K562 (cell line): ENCODE data around the gene USP32. TPM values are rescaled to one million over a fixed set of nuclear protein-coding genes. Genes with fewer than 3 reads are reported as not detected.

ENCODE experiments used
- DLX4 ChIP-seq: fragments of 250-450 bp; sonication (Bioruptor Pico); IDR thresholded peaks from 2 replicates; pipeline ENCODE4 v1.6.1; 2021; ENCODE audit warnings: mild to moderate bottlenecking
- DPF2 ChIP-seq: fragments of 450-650 bp; IDR thresholded peaks from 2 replicates; pipeline ENCODE4 v1.6.1; 2016
- ELK3 ChIP-seq: fragments of 450-650 bp; formaldehyde crosslinking; IDR thresholded peaks from 2 replicates; pipeline ENCODE4 v1.4.0; 2020; ENCODE audit warnings: mild to moderate bottlenecking
- ETS1 ChIP-seq: conservative IDR thresholded peaks from 2 replicates; pipeline ENCODE4 v1.6.1; 2011; ENCODE audit warnings: low read depth, mild to moderate bottlenecking, low read length; ENCODE audit not compliant: control insufficient read depth
- ETS2 ChIP-seq: IDR thresholded peaks from 2 replicates; pipeline ENCODE4 v1.6.1; 2016; ENCODE audit warnings: borderline replicate concordance, missing genetic modification characterization, mild to moderate bottlenecking, moderate library complexity, missing compliant biosample characterization; ENCODE audit not compliant: poor library complexity, severe bottlenecking
- FOSL1 ChIP-seq: fragments of 200-800 bp; sonication (Bioruptor generic); conservative IDR thresholded peaks from 2 replicates; pipeline ENCODE4 v1.6.1; 2016; ENCODE audit warnings: missing genetic modification characterization, missing compliant biosample characterization
- FOXK2 ChIP-seq, 2 experiments: fragments of 450-650 bp; IDR thresholded peaks in 1 of 2; conservative IDR thresholded peaks in 1 of 2; 2 replicates each; pipeline ENCODE4 v1.6.1; 2016; ENCODE audit warnings: low read depth in 2 of 2, mild to moderate bottlenecking in 1 of 2
- HDAC2 ChIP-seq: fragments of 450-650 bp; IDR thresholded peaks from 2 replicates; pipeline ENCODE4 v1.6.1; 2016; ENCODE audit warnings: mild to moderate bottlenecking
- MYC ChIP-seq, 2 experiments: fragments of 250-450 bp in 1 of 2; sonication (Bioruptor Pico) in 1 of 2; IDR thresholded peaks; 2 replicates each; pipeline versions ENCODE4 v1.5.1 to v1.6.1; 2012 to 2021; ENCODE audit warnings: low read depth in 2 of 2, borderline replicate concordance in 1 of 2, improper control_type of control experiment in 1 of 2, low read length in 1 of 2, mild to moderate bottlenecking in 1 of 2, moderate library complexity in 1 of 2
- NRF1 ChIP-seq, 2 experiments: fragments of 450-650 bp; IDR thresholded peaks in 1 of 2; conservative IDR thresholded peaks in 1 of 2; 2 replicates each; pipeline ENCODE4 v1.6.1; 2014; ENCODE audit warnings: mild to moderate bottlenecking in 2 of 2
- RBM17 ChIP-seq: fragments of 200-400 bp; formaldehyde crosslinking; IDR thresholded peaks from 2 replicates; pipeline ENCODE4 v1.6.1; 2017; ENCODE audit warnings: low read depth, mild to moderate bottlenecking, low read length, borderline replicate concordance
- RCOR1 ChIP-seq, 2 experiments: IDR thresholded peaks; 2 replicates each; pipeline ENCODE4 v1.6.1; 2012; ENCODE audit warnings: low read depth in 2 of 2, low read length in 2 of 2, borderline replicate concordance in 1 of 2, improper control_type of control experiment in 1 of 2
- USF2 ChIP-seq: sonication (generic); formaldehyde crosslinking; IDR thresholded peaks from 2 replicates; pipeline ENCODE4 v1.5.0; 2020; ENCODE audit warnings: missing genetic modification reagents
- ZNF197 ChIP-seq: fragments of 200-800 bp; sonication (Bioruptor generic); IDR thresholded peaks from 2 replicates; pipeline ENCODE4 v1.6.1; 2016; ENCODE audit warnings: low read depth, missing genetic modification characterization, missing compliant biosample characterization
- ZNF239 ChIP-seq: fragments of 250-450 bp; sonication (Bioruptor Pico); IDR thresholded peaks from 2 replicates; pipeline ENCODE4 v1.4.0; 2020; ENCODE audit warnings: mild to moderate bottlenecking
- ZNF398 ChIP-seq: fragments of 250-450 bp; sonication (Bioruptor Pico); IDR thresholded peaks from 2 replicates; pipeline ENCODE4 v1.8.0; 2021; ENCODE audit warnings: moderate library complexity, mild to moderate bottlenecking, inconsistent platforms
- ZNF444 ChIP-seq: fragments of 250-450 bp; sonication (Bioruptor Pico); IDR thresholded peaks from 2 replicates; pipeline ENCODE4 v1.4.0; 2020; ENCODE audit warnings: mild to moderate bottlenecking, moderate library complexity
- ZNF695 ChIP-seq: fragments of 450-650 bp; formaldehyde crosslinking; IDR thresholded peaks from 2 replicates; pipeline ENCODE4 v1.4.0; 2020; ENCODE audit warnings: mild to moderate bottlenecking, moderate library complexity
- ZNF696 ChIP-seq: fragments of 250-450 bp; sonication (Bioruptor Pico); conservative IDR thresholded peaks from 2 replicates; pipeline ENCODE4 v1.4.0; 2020; ENCODE audit warnings: mild to moderate bottlenecking, moderate library complexity
- ZNF778 ChIP-seq: fragments of 450-650 bp; formaldehyde crosslinking; IDR thresholded peaks from 2 replicates; pipeline ENCODE4 v1.4.0; 2020; ENCODE audit warnings: mild to moderate bottlenecking, moderate library complexity
- ZNF79 ChIP-seq: fragments of 250-450 bp; sonication (Bioruptor Pico); IDR thresholded peaks from 2 replicates; pipeline ENCODE4 v1.4.0; 2020; ENCODE audit warnings: low read depth, mild to moderate bottlenecking, moderate library complexity
- polyA plus RNA-seq, 8 experiments: library from polyadenylated mRNA; depleted of rRNA in 4 of 8; stranded (reverse) in 5 of 8; unstranded in 3 of 8; fragments of >200 nt; fragmentation: Nextera tagmentation in 2 of 8; fragmentation: Illumina TruSeq in 1 of 8; extraction: Ambion mirVana in 2 of 8; extraction: Trizol in 1 of 8; gene quantifications; 2 replicates each; pipeline versions ENCODE4 v1.2.1 to v1.2.3, GENCODE V29; 2011 to 2014; ENCODE audit warnings: inconsistent platforms in 1 of 8, missing spikeins in 1 of 8
- total RNA-seq, 7 experiments: library from RNA; depleted of rRNA in 6 of 7; stranded (reverse); fragments of >200 nt in 6 of 7; fragmentation: Illumina TruSeq in 2 of 7; extraction: Trizol in 2 of 7; gene quantifications; 2 replicates each; pipeline versions ENCODE4 v1.2.1 to v1.2.3, GENCODE V29; 2011 to 2021; ENCODE audit warnings: low replicate concordance in 1 of 7

Gene USP32
- total and polyA plus RNA-seq, 9 of the 15 experiments (the other 6 are each of a cell fraction or from before 2014, with no cell fraction given): 18.0 to 69.3 (median 47.1) TPM

- TF ChIP-seq ELK3 (no peak), ZNF79 (CRISPR knock-in tag) (no peak), USF2 (CRISPR knock-in tag) (0 out of 2 replicates have a peak, but pooled peaks have one; percentile 38), ZNF695 (no peak), DPF2 (peak; percentile 23; the same call in 1 of the 2 replicates), HDAC2 (0 out of 2 replicates have a peak, but pooled peaks have one; percentile 44), DLX4 (CRISPR knock-in tag) (no peak), ZNF444 (CRISPR knock-in tag) (no peak), RBM17 (no peak), ZNF778 (no peak), RCOR1 (IDR thresholded peaks at IDR 0.05; ENCODE audit: borderline replicate concordance in 1 of 2, low read depth in 2 of 2, low read length in 2 of 2) (0 out of 4 replicates have a peak, but pooled peaks of 1 of the 2 experiments have one; percentile 52), ETS1 (no peak), ZNF696 (CRISPR knock-in tag) (no peak), NRF1 (conservative IDR thresholded peaks at IDR 0.05 in 1 of 2, IDR thresholded peaks at IDR 0.05 in 1 of 2) (no peak), ETS2 (tag) (no peak), ZNF398 (CRISPR knock-in tag) (no peak), FOXK2 (conservative IDR thresholded peaks at IDR 0.05 in 1 of 2, IDR thresholded peaks at IDR 0.05 in 1 of 2; ENCODE audit: low read depth in 2 of 2) (peak; percentile 76 to 79), ZNF197 (CRISPR knock-in tag) (no peak), MYC (IDR thresholded peaks at IDR 0.05; ENCODE audit: low read depth, low read length) (peak; percentile 15; the same call in 1 of the 2 replicates), MYC (CRISPR knock-in tag; IDR thresholded peaks at IDR 0.05; ENCODE audit: borderline replicate concordance, low read depth) (no peak), FOSL1 (tag) (0 out of 2 replicates have a peak, but pooled peaks have one; percentile 12), ZNF239 (CRISPR knock-in tag) (no peak)
These were observed 221.8 kb downstream of the USP32 start (continued) for GRCh38 chr17:60169921-60170817.
